Peyer's patch (tissue), 4 donors: ENCODE measurements around the gene SAP130. TPM values are rescaled to one million over a fixed set of nuclear protein-coding genes. Genes with fewer than 3 reads are reported as not detected.
"Not testable (repeated sequence)": the region's sequence is repeated elsewhere in the genome, so short reads cannot be mapped to it uniquely, and the experiment has no call there.

Experiments used
- DNase-seq, 3 donors: peaks; one replicate each; pipeline ENCODE4 v3.0.0-alpha.2; 2017 to 2019
- H3K27ac ChIP-seq, 4 donors: fragments of 200-600 bp; sonication (generic); one replicate each; pipeline ENCODE4 v1.5.1; 2016 to 2019
- H3K27me3 ChIP-seq, 2 donors: fragments of 200-600 bp; sonication (generic); one replicate each; pipeline ENCODE4 v1.5.1; 2019
- H3K36me3 ChIP-seq, 3 donors: fragments of 200-600 bp; sonication (generic); one replicate each; pipeline ENCODE4 v1.5.1; 2016 to 2019
- H3K4me1 ChIP-seq, 4 donors: fragments of 200-600 bp; sonication (generic); one replicate each; pipeline ENCODE4 v1.5.1; 2016 to 2019
- H3K4me3 ChIP-seq, 4 donors: fragments of 200-600 bp; sonication (generic); 1 replicate in 3 of 4; 2 replicates in 1 of 4; pipeline ENCODE4 v1.5.1; 2016 to 2019; ENCODE audit warnings: mild to moderate bottlenecking in 1 of 4
- H3K9me3 ChIP-seq, 4 donors: fragments of 200-600 bp; sonication (generic); one replicate each; pipeline ENCODE4 v1.5.1; 2016 to 2019; ENCODE audit warnings: mild to moderate bottlenecking in 1 of 4
- POLR2A ChIP-seq, 2 donors: fragments of 450-650 bp; IDR thresholded peaks; one replicate each; pipeline ENCODE4 v1.5.1; 2017; ENCODE audit warnings: antibody characterized with exemption in 2 of 2, mild to moderate bottlenecking in 2 of 2, moderate library complexity in 2 of 2
- total RNA-seq, 4 donors: library from RNA; depleted of rRNA; stranded (reverse); fragments of >200 nt; gene quantifications; one replicate each; pipeline ENCODE4 v1.1.0, GENCODE V29; 2016
- TF ChIP-seq, protein P1 (sequence below), 6 experiments: fragments of 450-650 bp in 4 of 6; fragments of 200-600 bp in 2 of 6; sonication (generic) in 1 of 6; IDR thresholded peaks; one replicate each; pipeline ENCODE4 v1.5.1; 2017 to 2019; ENCODE audit warnings: antibody characterized with exemption in 6 of 6, mild to moderate bottlenecking in 3 of 6, moderate library complexity in 1 of 6

SAP130 gene
- total RNA-seq, 4 donors from 2014 or later: 9.3 to 20.4 (median 15.6) TPM

DNA sequence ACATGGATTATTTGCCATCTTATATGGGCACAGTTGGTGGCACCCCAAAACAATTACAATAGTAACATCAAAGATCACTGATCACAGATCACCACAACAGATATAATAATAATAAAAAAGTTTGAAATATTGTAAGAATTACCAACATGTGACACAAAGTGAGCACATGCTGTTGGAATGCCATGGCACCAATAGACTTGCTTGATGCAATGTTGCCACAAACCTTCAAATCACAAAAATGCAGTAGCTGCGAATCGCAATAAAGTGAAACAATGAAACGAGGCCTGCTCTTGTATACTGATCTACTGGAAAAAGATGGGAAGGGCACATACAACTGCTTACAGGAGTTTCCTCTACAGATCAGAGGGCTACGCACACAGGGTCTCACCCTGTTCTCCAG lies 109.9 kb downstream of the SAP130 start:
- Histone ChIP-seq H3K9me3 (no peaks in the 10 kb centered on the region), H3K27ac (no peak overlapping the region), H3K4me3 (no peak overlapping the region), H3K4me1 (no peaks in the 10 kb centered on the region), H3K27me3 (no peaks in the 10 kb centered on the region), H3K36me3 (no peaks in the 10 kb centered on the region)
- no peak for TF ChIP-seq POLR2A (IDR thresholded peaks at IDR 0.05)
- TF ChIP-seq, protein P1, sequence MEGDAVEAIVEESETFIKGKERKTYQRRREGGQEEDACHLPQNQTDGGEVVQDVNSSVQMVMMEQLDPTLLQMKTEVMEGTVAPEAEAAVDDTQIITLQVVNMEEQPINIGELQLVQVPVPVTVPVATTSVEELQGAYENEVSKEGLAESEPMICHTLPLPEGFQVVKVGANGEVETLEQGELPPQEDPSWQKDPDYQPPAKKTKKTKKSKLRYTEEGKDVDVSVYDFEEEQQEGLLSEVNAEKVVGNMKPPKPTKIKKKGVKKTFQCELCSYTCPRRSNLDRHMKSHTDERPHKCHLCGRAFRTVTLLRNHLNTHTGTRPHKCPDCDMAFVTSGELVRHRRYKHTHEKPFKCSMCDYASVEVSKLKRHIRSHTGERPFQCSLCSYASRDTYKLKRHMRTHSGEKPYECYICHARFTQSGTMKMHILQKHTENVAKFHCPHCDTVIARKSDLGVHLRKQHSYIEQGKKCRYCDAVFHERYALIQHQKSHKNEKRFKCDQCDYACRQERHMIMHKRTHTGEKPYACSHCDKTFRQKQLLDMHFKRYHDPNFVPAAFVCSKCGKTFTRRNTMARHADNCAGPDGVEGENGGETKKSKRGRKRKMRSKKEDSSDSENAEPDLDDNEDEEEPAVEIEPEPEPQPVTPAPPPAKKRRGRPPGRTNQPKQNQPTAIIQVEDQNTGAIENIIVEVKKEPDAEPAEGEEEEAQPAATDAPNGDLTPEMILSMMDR (IDR thresholded peaks at IDR 0.05): no peak
- DNase-seq: no peak

DNA sequence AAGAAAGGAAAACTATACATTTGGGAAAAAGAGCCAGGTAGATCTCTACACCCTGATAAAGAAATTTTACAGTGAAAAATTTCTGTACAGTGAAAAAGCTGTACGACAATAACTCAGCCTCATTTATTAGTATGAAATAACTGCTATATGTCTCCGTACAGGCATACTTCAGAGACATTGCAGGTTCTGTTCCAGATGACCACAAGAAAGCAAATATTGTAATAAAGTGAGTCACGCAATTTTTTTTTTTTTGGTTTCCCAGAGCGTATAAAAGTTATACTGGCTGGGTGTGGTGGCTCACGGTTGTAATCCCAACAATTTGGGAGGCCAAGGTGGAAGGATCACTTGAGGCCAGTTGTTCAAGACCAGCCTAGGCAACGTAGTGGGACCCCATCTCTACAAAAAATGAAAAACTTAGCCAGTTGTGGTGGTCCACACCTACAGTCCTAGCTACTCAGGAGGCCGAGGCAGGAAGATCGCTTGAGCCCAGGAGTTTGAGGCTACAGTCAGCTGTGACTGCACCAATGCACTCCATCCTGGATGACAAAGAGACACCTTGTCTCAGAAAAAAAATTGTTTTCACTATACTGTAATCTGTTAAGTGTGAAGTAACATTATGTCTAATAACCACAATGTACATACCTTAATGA lies 113.9 kb downstream of the SAP130 start:
- H3K9me3 ChIP-seq: no peaks in the 10 kb centered on the region
- H3K36me3 ChIP-seq: no peaks in the 10 kb centered on the region
- DNase-seq: no peak
- H3K27me3 ChIP-seq: no peaks in the 10 kb centered on the region
- TF ChIP-seq POLR2A (IDR thresholded peaks at IDR 0.05): no peak
- TF ChIP-seq, protein P1 (IDR thresholded peaks at IDR 0.05): no peak
- H3K27ac ChIP-seq: no peak overlapping the region
- no peaks in the 10 kb centered on the region for H3K4me1 ChIP-seq
- no peak overlapping the region for H3K4me3 ChIP-seq

DNA sequence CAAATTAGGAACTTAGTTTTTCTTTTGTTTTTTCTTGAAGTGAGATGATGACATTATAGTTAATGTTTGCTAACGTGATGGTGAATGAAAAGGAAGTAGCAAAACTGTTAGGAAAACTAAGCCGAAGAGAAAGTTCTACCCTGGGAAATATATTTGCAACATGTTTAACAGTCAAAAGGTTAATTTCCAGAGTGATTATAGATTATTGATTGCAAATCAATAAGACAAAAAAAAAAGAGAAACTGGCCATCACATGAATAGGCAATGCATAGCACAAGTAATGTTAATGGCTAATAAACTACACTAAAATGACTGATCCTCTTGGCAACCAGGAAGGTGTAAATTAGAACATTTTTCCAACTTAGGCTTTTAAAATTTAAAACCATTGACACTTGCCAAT lies 116.1 kb downstream of the SAP130 start:
- TF ChIP-seq POLR2A (IDR thresholded peaks at IDR 0.05): no peak
- TF ChIP-seq, protein P1 (IDR thresholded peaks at IDR 0.05): no peak
- Histone ChIP-seq H3K9me3 (no peaks in the 10 kb centered on the region), H3K4me1 (no peaks in the 10 kb centered on the region), H3K4me3 (no peak overlapping the region), H3K27me3 (no peaks in the 10 kb centered on the region), H3K27ac (no peak overlapping the region), H3K36me3 (no peaks in the 10 kb centered on the region)
- DNase-seq: no peak

DNA sequence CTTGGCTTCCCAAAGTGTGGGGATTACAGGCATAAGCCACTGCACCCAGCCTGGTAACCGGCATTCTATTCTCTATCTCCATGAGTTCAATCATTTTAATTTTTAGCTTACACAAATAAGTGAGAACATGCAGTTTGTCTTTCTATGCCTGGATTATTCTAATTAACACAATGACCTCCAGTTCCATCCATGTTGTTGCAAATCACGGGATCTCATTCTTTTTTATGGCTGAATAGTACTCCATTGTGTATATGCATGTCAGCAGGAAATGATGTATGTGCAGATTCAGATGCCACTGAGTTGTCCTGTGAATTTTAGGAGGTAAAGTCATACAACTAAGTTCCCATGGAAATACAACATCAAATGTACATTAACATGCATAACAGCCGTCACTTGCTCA lies 117.4 kb downstream of the SAP130 start:
- Histone ChIP-seq H3K27me3 (no peaks in the 10 kb centered on the region), H3K9me3 (no peaks in the 10 kb centered on the region), H3K4me1 (no peaks in the 10 kb centered on the region), H3K27ac (no peak overlapping the region), H3K4me3 (no peak overlapping the region), H3K36me3 (no peaks in the 10 kb centered on the region)
- no peak for TF ChIP-seq POLR2A (IDR thresholded peaks at IDR 0.05)
- no peak for DNase-seq

DNA sequence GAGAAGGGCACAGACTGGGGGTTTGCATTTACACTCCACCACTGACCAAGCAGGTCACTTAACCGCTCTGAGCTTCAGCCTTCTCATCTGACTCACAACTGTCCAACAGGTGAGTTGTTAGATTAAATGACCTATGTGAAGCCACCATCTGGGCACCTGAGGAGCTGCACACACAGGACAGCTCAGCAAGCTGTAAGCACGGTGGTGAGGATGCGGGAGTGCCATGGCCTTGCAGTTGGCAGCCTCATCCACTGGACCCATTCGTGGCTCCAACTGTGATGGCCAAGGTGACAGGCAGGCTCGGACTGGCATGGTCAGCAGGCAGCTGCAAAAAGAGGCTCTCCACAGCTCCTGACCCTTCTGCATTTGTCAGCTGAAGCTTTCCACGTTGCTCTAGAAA lies 118.8 kb downstream of the SAP130 start:
- H3K27me3 ChIP-seq: no peaks in the 10 kb centered on the region
- no peaks in the 10 kb centered on the region for H3K4me1 ChIP-seq
- no peak overlapping the region for H3K4me3 ChIP-seq
- DNase-seq: no peak
- H3K27ac ChIP-seq: no peak overlapping the region
- H3K36me3 ChIP-seq: no peaks in the 10 kb centered on the region
- no peak for TF ChIP-seq POLR2A (IDR thresholded peaks at IDR 0.05)
- TF ChIP-seq, protein P1 (IDR thresholded peaks at IDR 0.05): no peak
- H3K9me3 ChIP-seq: no peaks in the 10 kb centered on the region

DNA sequence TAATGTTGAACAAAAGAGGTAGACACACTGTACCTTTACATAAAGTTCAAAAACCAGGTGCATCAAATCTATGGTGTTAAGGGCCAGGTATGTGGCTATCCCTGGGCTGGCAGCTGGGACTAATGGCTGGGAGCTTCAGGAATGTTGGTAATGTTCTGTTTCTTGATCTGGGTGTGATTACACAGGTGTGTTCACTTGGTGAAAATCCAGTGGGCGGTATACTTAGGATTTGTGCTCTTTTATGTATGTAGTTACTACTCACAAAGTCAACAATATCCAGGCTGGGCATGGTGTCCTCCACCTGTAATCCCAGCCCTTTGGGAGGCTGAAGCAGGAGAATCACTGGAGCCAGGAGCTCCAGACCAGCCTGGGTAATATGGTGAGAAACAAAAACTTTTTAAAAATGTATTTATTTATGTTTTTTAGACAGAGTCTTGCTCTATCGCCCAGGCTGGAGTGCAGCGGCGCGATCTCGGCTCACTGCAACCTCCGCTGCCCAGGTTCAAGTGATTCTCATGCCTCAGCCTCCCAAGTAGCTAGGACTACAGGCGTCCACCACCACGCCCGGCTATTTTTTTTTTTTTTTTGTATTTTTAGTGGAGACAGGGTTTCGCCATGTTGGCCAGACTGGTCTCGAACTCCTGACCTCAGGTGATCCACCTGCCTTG lies 120.0 kb downstream of the SAP130 start:
- H3K9me3 ChIP-seq, DNase-seq, H3K27me3 ChIP-seq, H3K36me3 ChIP-seq, H3K4me3 ChIP-seq, H3K27ac ChIP-seq, H3K4me1 ChIP-seq: not testable (repeated sequence)
